ENCODE data around the gene SDCCAG8.

SDCCAG8 gene

DNA sequence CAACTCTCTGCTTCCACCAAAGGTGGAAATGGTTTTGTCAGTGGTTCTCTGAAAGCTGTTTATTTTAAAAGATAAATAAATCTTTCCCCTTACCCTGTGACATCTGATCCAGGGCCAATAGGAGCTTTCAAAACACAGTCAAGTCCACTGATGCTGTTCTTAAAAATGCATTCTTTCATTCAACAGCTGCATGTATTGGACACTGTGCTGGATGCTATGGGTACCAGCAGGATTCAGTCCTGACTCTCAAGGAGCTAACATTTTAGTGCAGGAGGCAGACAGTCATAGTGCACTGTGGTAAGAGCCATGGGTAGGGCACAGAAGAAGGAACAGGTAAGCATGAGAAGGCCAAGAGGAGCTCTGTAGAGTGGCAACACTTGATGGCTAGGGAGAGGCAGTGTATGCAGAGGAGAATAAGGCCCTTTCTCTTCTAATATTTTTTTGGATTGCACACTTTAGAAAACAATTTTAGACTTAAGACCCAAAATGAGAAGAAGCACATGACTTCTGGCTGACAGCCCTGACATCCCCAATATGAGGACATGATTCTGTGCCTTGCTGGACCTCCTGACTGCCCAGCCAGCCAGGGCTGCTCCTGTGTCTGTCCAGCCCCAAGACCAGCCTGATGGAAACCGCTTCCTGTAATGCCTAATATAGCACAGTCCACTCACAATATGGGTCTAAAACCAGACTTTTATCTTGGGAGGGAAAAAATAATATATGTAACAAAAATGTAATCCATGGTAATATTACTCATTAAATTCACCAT is 207.3 kb downstream of the SDCCAG8 start:
- TF ChIP-seq GATA2 (IDR thresholded peaks at IDR 0.05; ENCODE audit: low read depth, low read length) (no peak), GATA3 (IDR thresholded peaks at IDR 0.05; ENCODE audit: low read depth, low read length) (no peak)

DNA sequence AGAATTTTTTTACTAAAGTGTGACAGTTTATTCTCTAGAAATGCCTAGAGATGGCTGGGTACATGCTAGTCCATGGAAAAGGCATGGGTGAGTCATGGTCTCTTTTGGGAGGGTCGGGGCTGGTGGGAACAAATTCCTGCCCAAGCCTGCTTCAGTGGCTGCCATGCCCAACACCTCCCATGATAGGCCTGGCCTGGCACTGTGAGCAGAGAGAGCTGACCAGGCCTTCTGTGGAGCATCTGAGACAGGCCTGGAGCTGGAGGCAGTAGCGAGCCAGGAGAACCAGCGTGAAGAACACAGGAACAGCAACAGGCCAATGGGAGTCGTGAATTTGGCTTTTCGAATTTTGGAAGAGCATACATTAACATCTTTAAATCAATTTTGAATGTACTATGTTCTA is 209.2 kb downstream of the SDCCAG8 start:
- TF ChIP-seq GATA3 (IDR thresholded peaks at IDR 0.05; ENCODE audit: low read depth, low read length), result no peak
- TF ChIP-seq GATA2 (IDR thresholded peaks at IDR 0.05; ENCODE audit: low read depth, low read length), result no peak

DNA sequence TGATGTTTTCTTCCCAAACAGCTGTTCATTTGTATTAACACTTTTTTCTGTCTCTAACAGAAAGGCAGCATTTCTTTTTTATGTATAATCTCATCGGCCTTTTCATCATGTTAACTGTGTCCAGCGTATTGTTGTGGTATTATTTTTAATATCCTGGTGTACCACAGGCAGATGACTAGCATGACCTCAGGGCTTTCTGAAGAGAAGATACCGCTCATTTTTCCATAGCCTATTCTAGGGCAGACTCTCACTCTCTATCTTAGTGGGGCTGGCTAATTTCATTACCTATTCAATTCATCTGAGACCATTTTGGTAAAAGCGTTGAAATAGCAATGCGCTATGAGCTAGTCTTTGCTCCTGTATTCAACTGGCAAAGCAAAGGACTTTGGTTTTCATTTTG is 209.9 kb downstream of the SDCCAG8 start:
- TF ChIP-seq GATA3 (IDR thresholded peaks at IDR 0.05; ENCODE audit: low read depth, low read length) (no peak), GATA2 (IDR thresholded peaks at IDR 0.05; ENCODE audit: low read depth, low read length) (no peak)

DNA sequence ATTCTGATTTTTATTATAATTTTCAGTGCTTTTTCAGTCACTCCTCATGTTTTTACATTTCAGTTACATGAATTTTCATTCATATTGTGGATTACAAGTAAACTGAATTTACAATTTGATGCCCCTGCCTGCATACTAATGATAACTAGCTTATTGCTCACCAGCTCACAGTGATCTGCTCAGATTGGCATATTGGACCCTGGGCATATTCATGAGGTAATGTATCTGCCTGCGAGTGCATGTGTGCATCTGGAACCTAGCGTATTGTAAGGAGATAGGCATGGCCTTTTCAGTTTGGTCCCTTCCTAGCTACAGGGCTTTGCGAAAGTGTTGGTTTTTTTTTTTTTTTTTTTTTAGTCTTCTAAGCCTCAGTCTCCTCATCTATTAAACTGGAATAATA is 213.7 kb downstream of the SDCCAG8 start:
- TF ChIP-seq GATA2 (IDR thresholded peaks at IDR 0.05; ENCODE audit: low read depth, low read length), result no peak
- no peak for TF ChIP-seq GATA3 (IDR thresholded peaks at IDR 0.05; ENCODE audit: low read depth, low read length)

DNA sequence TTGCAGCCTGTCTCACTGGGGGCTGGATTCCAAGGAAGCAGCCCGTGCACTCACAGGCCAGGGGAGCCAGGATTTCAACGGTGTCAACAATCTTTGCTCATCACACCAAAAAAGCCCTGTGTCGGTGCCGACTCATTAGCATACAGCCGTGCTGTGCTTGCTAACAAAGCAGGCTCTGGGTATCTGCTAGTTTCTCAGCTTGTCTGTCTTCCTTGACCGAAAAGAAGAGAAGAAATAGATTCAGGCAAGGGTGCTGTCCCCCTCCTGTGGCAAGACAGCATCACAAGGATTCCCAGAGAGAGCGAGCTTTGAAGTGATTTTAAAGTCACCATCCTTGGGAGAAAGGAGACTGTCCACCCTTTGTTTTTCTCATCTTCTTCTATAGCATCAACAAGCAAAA is 214.7 kb downstream of the SDCCAG8 start:
- TF ChIP-seq GATA2 (IDR thresholded peaks at IDR 0.05; ENCODE audit: low read depth, low read length), result no peak
- TF ChIP-seq GATA3 (IDR thresholded peaks at IDR 0.05; ENCODE audit: low read depth, low read length), result no peak

DNA sequence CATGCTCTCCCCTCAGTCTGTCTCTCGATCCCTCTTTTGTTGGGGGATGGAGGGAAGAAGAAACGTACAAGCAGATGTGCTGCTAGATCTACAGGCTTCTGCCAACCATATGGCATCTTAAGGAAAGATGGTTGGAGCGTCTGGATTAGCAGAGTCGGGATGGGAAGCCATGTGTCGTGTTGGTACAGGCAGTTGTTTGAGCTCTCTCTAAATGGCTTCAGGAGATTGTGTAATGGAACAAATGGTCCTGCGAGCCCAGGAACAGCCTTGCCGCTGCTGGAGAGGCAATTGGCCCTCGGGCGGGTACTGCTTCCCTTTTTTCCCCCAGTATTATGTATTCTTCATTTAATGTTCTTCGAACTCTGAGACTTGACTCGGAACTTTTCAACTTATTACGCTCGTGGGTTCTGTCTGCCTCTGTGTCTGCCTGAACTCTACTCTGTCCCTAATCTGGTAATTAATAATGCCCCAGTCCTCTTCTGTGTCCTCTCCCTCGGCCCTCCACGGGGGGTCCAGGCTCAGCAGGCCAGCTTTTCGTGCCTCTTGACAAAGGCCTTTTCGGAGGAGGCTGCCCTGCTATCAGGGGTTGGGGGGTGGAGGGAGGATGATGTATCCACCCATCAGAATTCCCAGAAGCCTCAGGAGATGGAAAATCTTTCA is 215.3 kb downstream of the SDCCAG8 start:
- TF ChIP-seq GATA2 (IDR thresholded peaks at IDR 0.05; ENCODE audit: low read depth, low read length) (no peak), GATA3 (IDR thresholded peaks at IDR 0.05; ENCODE audit: low read depth, low read length) (no peak)

DNA sequence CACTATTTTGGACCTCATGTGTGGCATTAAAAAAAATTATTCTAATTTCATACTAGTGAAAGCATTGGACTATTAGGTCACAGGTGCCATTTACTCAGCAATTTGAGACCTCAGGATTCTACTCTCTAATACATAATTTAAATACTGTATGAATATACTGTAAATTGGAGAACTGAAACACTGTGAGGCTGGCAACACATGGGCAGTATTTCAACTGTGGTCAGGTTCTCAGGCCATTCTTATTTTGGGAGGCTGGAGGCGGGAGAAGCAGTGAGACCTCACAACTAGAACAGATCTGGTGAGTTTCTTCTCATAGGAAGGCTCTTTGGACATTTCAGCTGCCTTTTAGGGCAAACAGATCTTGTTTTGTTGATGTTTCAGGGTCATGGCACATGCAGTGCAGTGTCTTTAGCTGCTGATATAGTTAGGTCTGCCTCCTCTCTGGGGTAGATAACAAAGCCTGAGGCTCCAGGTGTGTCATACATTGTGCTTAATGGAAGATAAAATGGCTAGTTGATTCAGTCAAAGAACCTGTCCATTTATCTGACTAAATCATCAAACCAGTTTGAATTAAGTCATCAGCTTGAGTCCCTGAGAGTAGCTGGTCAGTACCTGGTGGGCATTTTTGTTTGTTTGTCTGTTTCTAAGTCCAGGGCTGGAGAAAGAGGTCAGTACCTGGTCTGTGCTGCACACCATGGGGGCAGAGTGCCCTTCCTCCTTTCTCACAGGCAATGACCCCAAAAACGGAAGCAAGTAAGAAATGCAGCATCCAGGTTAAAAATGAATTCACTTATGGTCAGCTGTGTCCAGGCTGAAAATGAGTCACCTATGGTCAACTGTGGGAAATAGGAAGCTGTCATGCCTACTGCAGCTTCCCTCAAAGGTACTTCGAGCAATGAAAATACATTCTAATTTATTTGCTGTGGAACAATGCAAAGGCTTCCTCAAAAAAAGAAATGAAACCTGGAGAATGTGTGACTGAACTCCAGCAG is 216.2 kb downstream of the SDCCAG8 start:
- no peak for TF ChIP-seq GATA2 (IDR thresholded peaks at IDR 0.05; ENCODE audit: low read depth, low read length)
- no peak for TF ChIP-seq GATA3 (IDR thresholded peaks at IDR 0.05; ENCODE audit: low read depth, low read length)

DNA sequence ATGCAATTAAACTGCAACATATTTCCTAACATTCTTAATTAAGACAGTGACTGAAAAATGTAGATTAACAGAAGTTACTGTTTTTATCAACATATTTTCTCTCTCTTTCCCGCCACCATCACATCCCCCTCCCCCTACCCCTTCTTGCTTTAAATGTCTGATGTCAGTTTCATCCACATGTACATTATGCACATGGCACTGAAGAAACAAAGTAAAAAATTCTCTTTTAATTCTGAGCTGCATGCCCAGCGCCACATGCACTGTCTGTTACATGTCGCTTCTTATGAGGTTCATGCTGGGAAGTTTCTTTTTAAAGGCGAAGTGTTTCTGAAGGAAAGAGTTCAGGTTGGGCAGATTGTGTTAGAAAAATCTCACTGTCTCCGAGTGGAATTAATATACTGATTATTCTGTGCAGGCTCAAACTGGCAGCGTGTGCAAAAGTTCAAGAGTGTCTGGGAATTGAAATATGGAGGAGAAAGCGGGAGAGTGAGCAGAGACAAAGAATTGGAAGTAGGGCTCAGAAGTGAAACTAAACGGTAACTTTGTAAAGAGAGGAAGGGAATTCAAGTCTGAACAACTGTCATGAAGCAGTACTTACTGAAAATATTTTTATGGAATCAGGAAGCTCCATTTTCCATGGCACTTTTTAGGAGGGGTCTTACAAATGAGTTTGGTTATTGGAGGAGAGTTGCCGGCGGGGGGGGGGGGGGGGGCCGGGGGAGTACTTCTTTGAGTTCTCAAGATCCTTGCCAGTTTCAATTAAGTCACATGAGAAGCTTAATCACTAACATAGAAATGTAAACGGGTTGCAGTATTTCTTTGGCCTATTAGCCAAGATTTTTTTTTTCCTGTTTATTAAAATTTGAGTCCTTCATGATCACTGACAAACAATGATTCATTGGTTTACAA is 217.6 kb downstream of the SDCCAG8 start:
- TF ChIP-seq GATA3 (IDR thresholded peaks at IDR 0.05; ENCODE audit: low read depth, low read length) (no peak), GATA2 (IDR thresholded peaks at IDR 0.05; ENCODE audit: low read depth, low read length) (no peak)

DNA sequence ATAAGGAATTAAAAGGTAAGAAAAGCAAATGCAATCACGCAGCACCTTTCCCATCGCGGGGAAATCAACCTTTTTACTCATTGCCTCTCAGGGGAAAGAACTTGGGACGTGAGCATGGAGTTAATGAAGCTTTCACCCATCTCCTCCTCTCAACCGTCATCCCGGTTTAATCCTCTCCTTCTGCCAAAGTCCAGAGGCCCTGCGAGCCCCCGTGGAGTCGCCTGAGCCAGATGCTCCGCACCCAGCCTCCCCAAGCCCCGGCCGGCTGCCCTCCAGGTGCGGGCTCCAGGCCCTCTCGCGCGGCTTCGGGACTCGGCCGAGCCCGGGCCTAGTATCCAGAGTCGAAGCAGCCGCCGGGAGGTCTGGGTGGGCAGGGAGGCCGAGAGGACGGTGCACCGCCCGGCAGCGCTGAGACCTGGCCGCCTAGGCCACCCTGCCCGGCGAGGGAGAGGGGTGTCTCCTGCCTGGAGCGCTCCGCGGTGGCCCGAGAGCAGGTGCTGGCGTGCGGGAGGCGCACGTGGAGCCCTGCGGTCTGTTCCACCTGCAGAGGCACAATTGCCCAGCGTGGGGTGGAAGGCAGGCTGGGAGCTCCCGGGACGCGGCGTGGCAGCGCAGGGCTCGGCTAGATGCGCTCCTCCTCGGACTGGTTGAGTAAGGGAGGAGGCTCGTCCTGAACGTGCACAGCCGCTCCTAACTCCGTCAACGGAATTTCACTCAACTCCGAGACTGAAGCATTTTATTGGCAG is 218.5 kb downstream of the SDCCAG8 start:
- TF ChIP-seq GATA2 (IDR thresholded peaks at IDR 0.05; ENCODE audit: low read depth, low read length) (no peak), GATA3 (IDR thresholded peaks at IDR 0.05; ENCODE audit: low read depth, low read length) (no peak)

DNA sequence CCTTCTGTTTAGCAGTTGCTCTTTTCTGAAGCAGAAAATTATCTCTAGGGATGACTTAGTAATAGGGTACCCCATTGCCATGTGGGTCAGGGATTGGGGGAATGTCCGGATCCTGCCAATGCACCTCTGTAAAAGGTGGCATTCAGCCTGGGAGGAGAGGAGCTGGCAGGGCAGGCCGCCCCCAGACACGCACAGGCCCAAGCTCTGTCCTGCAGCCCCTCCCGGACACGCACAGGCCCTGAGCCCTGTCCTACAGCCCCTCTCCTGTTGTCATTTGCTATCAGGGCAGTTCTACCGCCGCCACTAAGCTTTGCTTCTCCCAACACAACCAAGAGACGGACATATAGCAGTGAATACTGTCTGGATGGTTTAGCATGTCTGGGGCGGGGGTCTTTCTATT is 219.1 kb downstream of the SDCCAG8 start:
- TF ChIP-seq GATA3 (IDR thresholded peaks at IDR 0.05; ENCODE audit: low read depth, low read length) (no peak), GATA2 (IDR thresholded peaks at IDR 0.05; ENCODE audit: low read depth, low read length) (no peak)

DNA sequence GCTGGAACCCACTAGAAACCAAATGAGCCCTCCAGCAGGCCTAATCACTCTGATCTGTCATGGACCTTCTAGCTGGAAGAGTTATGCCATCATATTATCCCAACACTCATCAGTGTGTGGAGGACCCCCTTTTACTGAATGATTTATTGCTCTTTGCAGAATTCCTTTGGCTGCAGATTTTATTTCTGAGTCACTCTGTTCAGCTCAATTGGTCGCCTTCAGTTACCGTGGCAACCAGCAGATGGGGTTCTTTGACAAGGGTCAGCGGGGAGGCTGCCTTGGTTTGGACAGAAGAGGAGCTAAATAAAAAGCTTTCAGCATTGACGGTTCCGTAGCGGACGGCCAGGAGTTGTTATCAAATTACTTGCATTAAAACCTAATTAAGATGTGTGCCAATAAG is 220.1 kb downstream of the SDCCAG8 start:
- no peak for TF ChIP-seq GATA3 (IDR thresholded peaks at IDR 0.05; ENCODE audit: low read depth, low read length)
- TF ChIP-seq GATA2 (IDR thresholded peaks at IDR 0.05; ENCODE audit: low read depth, low read length), result no peak

DNA sequence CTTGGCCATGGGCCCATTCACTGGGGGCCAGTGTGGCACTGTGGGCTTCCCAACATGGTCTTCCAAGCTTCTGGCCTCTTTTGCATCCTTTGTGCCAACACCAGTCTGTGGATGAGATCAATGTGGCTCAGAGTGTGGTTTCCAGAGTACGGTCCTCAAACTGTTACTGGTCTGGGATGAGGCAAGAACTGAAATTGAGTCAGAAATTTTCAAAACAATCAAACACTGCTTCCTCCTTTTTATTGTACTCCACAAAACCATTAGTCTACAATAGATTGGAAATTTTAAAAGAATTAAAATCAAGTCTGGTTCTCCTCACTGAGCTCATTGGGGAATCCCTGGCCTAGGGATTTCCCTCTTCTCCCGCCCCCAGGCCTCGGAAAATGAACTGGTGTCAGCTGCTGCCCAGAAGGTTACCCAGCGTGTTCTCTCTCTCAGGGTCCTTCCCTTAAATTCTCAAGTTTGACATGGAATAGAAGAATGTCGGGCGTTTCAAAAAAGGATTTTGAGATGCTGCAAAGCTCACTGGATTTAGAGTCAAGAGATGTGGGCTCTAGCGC is 222.0 kb downstream of the SDCCAG8 start:
- TF ChIP-seq GATA3 (IDR thresholded peaks at IDR 0.05; ENCODE audit: low read depth, low read length) (no peak), GATA2 (IDR thresholded peaks at IDR 0.05; ENCODE audit: low read depth, low read length) (no peak)

All from SH-SY5Y (cell line).